Stromal cell of bone marrow (primary cell): ENCODE data around the gene SPDYE16.
A peak's percentile ranks its signal among the peaks of the same experiment; 100 is the strongest.
"Not testable (repeated sequence)": the region's sequence is repeated elsewhere in the genome, so short reads cannot be mapped to it uniquely, and the experiment has no call there.

ENCODE experiments used
- DNase-seq: peaks from one replicate; pipeline ENCODE4 v3.0.0-alpha.2; 2012; ENCODE audit warnings: low read depth

The SPDYE16 gene

DNA sequence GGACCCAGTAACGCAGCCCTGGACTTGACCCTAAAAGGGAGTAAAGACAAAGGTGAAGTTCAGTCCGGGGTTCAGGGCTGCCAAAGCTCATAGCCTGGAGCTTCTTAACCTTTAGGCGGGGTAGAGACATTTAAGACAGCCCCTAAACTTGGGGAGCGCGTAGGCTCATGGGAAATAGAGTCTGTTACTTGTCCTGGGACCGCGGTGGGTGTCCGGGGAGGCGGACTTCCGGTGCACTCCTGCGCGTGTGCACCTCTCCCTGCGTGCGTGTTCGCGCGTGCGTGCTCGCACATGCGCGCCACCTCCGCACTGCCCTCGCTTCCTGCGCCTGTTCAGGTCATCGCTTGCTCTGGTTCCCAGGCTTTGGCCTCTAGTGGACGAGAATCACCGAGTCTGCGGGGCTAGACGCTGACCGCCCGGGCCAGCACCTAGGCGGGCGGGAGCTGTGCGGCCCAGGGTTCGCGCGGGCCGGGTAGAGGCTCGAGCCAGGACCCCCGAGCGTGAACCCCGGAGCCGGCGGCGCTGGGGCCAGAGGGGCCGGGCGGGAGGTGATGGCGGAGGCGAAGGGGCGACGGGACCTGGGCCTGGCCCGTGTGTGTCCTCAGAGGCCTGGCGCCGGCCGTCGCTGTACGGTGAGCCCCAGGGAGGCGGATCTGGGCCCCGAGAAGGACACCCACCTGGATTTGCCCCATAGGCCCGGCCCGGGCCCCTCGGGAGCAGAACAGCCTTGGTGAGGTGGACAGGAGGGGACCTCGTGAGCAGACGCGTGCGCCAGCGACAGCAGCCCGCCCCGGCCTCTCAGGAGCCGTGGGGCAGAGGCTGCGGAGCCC, 6.1 kb upstream of the SPDYE16 start:
- peak; percentile 71 for DNase-seq

DNA sequence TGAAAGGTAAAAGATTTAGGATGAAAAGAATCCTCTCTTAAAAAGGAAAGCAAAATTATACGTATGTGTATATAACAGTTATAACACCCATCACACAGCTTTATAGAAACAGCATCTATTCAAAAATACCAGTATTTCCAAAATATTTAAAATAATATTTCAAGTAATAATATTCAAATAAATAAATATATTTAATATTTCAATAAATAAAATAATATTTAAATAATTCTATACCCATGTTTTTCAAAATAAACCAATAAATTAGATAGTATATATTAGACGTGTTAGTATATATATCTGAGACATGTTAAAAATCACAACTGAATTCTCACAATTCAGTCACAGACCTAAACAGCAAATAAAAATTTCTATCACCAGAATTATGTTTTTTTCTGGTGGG, 11.5 kb downstream of the SPDYE16 start:
- not testable (repeated sequence) for DNase-seq

DNA sequence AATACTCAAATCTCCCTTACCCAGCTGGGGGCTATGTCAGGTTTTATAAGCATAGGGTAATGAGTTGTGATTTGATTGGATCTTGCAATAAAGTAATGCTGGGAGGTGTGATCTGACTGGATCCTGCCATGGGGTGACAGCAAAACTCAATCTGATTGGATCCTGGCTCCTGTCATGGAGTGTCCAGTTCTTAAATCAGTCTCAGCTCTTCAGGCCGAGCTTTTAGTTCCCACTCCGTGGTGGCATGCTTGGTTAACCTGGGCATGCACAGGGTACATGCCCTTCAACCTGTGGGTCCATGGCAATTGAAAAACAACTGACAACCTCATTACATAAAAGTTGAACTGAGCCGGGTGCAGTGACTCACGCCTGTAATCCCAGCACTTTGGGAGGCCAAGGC, 16.9 kb downstream of the SPDYE16 start:
- DNase-seq, result not testable (repeated sequence)

DNA sequence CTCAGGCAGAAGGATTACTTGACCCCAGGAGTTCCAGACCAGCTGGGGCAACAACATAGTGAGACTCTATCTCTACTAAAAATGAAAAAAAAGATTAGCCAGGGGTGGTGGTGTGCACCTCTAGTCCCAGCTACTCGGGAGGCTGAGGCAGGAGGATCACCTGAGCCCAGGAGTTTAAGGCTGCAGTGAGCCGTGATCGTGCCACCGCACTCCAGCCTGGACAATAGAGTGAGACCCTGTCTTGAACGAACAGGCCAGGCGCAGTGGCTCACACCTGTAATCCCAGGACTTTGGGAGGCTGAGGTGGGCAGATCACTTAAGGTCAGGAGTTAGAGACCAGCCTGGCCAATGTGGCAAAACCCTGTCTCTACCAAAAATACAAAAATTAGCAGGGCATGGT, 26.2 kb downstream of the SPDYE16 start:
- not testable (repeated sequence) for DNase-seq

DNA sequence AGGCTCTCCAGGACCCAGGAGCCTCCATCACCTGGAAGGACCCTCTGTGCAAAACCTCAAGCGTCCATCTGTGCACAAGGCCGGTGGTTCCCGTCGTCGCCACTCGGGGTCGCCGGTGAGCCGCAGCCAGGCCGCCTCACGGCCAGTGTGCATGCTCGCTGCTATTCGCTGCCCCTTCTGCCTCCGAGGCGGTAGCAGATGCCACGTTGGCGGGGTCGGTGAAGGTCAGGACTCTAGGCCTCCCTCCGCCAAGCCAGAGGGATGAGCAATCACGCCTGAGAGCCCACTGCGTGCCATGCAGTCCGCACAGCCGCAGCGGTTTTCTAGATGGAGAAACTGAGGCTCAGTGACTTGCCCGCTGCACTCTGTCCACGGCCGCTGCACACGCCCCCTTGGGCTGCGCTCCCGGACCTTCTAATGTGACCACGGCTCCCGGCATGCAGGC, 27.1 kb downstream of the SPDYE16 start:
- DNase-seq, result no peak

DNA sequence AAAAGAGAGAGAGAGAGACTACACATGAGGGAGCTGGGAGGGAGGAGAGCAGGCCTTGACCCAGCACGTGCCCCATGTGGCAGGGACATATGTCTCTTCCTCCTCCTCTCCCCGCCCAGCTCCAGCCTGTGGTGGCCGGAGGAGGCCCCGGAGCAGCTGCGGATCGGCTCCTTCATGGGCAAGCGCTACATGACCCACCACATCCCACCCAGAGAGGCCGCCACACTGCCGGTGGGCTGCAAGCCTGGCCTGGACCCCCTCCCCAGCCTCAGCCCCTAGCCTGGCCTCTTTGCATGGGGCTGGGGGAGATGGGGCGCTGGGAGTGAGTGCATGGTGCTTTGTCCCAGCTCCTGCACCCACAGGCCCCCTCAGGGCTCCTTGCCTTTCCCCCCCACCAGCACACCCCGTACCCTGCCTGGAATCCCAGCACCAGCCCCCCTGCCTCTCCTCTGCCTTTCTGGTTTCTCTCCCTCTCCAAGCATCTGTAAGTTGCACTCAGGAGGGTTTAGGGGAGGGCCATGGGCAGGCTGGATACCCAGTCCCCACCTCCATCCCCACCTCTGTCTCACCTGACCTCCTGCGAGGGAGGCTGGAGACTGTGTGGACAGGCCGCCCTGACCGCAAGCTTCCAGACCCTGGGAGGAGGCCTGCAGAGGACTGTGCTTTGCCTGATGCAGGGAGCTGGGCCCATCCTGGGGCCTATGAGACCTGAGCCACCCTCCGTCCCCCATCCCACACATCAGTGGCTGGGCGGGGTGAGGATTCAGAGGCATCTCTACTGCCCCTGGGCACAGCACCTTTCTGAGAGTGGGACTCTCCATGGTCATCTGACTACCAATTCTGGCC, 27.9 kb downstream of the SPDYE16 start:
- no peak for DNase-seq

DNA sequence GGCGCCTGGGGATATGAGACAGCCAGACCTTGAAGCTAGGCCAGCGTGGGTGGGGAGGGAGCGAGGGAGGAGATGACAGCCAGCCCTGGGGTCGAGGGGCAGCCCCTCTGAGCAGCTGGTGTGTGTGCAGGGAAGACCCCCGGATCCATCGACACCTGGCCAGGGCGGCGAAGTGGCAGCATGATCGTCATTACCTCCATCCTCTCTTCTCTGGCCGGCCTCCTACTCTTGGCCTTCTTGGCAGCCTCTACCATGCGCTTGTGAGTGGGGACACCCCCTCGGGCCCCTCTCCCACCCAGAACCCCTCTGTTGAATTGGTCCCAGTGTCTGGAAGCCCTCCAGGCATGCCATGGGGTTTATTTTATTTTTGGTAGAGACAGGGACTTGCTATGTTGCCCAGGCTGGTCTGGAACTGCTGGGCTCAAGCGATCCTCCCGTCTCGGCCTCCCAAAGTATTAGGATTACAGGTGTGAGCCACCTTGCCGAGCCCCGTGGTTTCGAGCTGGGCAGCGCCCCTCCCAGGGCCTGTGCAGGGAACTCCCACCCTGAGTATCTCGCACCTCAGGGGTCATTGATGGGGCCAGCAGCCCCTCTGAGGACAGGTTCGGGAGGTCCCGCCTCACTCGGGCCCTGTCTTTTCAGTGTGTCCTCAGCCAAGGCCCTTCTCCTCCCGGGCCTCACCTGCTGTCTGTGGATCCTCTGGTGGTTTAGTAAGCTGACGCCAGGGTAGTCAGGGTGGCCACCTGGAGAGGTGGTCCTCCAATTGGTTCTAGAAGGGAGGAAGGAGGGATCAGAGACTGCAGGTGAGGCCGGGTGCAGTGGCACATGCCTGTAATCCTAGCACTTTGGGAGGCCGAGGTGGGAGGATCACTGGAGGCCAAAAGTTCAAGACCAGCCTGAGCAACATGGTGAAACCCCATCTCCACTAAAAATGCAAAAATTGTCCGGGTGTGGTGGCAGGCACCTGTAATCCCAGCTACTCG, 29.0 kb downstream of the SPDYE16 start:
- no peak for DNase-seq

DNA sequence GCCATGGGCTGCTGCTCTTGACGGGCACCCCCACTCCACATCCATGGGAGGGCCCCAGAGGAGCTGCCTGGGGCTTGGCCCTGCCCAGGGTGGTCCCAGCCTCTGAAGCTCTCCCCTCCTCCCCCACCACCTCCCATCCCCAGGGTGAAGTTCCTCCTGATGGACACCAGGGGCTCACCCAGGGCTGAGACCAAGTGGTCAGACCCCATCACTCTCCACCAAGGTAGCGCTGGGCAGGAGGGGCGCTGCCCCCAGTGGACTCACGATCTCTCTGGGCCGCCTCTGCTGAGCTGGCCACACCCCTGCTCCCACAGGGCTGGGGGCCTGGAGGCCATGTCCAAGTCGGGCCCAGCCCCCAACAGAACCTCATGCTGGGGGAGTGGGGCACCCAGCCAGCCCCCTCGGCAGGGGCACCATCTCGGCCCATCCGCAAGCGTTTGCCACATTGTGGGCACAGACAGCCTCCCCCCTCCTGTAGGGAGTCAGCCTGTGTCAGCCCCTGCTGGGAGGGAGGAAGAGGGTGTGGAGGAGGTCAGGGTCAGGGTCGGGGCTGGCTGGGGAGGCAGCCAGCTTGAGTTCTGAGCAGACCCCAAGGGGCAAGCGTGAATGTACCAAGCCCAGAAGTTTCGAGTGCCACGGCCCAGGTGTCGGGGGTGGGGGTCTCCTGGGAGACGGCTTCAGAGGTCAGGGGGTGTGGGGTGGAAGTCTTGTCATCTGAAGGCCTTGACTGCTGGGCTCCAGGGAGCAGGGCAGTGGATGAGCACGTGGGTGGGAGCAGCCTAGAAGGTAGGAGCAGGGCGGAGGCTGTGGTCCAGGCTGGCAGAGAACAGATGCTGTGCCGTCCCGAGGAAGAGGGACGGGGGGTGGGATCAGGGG, 29.9 kb downstream of the SPDYE16 start:
- no peak for DNase-seq

DNA sequence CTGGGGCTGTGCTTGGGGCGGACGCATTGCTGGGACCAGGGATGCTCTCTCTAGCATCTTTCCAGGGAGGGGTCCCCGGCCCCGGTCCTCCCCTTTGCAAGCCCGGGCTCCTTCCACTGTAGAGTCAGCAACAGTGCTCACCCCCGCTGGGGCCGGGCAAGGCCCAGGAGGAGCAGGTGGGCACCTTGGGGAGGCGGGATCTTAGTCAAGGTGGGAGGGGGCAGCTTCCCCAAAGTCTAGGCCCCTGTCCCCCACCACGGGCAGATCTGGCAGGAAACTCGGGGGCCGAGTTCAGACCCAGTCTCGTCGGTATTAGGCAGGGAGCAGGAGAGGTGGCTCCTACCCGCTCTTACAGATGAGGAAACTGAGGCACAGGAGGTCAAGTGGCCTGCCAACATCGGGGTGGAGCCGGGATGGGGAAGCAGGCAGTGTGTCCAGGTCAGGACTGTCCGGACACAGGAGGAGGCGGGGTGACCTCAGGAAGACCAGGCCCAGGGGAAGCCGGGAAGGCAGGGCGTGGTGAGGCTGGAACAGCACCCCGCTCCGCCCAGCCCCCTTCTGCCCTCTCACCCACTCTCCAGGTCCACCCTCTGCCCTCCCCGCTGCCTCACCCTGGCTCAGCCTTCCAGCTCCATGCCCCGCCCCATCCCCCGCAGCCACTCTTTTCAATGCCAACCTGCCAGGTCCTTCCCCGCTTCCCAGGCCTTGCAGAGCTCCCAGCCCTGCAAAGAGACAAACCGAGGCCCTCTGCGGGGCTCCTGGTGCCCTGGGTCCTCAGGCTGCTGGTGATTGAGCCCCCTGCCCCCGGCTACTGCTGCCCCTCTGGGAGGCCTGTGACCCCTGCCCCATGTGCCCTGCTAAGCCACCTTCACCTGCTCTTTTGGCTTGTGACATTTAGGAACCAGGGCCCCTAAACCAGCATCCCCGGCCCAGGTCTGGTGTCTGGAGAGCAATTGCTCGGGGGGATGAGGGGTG, 30.9 kb downstream of the SPDYE16 start:
- DNase-seq, result not testable (repeated sequence)

DNA sequence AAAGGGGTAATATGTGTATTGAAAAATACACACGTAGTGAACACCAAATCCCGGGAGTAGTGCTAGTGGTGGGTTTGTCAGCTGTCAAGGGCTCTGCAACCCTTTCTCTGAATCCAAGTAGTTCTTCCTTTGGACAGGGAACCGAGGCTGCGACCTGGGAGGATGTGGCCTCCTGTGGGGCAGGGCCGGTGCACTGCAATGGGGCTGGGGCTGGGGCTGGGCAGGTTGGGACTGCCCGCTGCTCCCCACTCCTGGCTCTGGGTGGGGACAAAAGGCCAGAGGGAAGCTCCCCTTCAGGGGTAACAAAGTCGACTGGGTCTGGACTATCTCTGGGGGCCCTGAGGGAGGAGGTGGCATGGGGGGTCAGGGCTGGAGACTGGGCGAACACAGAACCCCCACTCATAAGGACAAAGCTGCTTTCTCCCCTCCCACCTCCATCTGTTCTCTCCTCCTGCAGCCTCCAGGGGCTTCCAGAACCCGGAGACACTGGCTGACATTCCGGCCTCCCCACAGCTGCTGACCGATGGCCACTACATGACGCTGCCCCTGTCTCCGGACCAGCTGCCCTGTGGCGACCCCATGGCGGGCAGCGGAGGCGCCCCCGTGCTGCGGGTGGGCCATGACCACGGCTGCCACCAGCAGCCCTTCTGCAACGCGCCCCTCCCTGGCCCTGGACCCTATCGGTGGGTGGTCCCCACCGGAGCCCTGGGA, 31.7 kb downstream of the SPDYE16 start:
- DNase-seq, result not testable (repeated sequence)

DNA sequence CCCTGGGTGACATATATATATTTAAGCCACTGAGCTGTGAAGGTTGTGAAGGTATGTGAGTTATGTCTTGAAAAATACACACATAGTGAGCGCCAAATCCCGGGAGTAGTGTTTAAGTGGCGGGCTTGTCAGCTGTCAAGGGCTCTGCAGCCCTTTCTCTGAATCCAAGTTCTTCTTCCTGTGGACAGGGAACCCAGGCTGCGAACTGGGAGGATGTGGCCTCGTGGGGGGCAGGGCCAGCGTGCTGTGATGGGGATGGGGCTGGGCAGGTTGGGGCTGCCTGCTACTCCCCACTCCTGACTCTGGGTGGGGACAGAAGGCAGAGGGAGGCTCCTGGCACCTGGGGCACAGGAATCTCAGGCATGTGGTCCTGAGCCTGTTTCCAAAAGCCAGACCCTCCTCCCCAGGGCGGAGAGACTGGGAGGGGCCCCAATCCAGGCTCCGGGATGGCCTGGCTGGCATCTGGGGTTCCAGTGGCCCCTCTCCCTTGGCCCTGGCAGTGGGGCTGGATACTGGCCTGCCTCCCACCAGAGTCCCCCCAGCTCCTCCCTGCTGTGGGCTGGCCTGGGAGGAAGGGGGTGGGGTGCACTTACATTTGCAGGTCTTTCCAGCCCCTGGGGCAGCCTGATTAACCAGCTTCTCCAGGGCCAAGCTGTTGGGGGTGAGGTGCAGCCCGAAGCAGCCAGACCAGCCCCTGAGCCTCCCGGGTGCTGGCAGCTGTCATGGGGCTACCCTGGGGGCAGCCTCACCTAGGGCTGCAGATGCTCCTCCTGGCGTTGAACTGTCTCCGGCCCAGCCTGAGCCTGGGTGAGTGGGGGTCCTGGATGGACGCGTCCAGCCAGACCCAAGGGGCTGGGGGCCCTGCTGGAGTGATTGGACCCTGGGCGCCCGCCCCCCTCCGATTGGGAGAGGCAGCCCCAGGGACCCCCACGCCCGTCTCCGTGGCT, 32.9 kb downstream of the SPDYE16 start, which contains the start of gene UPK3B:
TSS of gene UPK3B (plus strand) at position 622 of the 947 bp plus-strand sequence. CDS start at position 723, 101 bp downstream.
- DNase-seq, result no peak

DNA sequence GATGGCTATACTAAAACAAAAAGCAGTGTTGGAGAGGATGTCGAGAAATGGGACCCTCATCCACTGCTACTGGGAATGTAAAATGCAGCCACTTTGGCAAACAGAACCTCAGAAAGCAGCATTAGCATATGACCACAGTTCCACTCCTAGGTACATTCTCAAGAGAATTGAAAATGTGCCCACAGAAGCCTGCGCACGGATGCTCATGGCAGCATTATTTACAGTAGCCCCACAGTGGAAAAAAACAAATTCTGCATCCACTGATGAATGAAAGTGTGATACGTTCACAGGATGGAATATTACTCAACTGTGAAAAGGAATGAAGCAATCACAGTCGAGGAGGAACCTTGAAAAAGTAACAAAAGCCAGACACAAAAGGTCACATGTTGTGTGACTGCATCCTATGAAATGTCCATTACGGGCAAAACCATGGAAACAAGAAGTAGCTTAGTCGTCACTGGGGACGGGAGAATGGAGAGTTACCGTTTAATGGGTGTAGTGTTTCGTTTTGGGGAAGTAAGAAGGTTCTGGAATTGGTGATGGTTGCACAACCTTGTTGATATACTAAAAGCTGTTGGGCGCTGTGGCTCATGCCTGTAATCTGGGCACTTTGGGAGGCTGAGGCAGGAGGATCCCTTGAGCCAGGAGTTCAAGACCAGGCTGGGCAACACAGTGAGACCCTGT, 35.2 kb downstream of the SPDYE16 start:
- DNase-seq, result no peak

DNA sequence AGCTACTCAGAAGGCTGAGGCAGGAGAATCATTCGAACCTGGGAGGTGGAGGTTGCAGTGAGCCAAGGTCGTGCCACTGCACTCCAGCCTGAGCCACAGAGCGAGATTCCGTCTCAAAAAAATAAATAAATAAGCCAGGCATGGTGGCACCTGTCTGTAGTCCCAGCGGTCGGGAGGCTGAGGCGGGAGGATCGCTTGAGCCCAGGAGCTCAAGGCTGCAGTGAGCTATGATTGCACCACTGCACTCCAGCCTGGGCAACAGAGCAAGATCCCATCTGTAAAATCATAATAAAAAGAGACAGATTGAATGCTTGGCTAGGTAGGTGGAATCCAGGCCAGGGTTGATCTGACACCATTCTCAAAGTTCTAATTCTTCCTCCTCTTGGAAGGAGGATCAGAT, 36.5 kb downstream of the SPDYE16 start:
- DNase-seq, result not testable (repeated sequence)

DNA sequence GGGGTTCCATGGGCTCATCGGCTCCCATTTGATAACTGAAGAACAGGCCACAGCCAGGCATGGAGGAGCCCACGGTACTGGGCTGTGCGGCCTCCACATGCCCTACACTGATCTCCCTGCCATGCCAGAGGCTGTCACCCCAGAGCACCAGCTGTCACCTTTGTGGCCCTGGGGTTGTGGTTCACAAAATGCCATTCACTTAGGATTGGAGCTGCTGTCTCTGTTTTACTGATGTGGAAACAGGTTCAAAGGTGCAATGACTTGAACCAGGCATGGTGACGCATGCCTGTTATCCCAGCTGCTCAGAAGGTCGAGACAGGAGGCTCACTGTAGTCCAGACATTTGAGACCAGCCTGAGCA, 37.0 kb downstream of the SPDYE16 start:
- DNase-seq, result no peak

DNA sequence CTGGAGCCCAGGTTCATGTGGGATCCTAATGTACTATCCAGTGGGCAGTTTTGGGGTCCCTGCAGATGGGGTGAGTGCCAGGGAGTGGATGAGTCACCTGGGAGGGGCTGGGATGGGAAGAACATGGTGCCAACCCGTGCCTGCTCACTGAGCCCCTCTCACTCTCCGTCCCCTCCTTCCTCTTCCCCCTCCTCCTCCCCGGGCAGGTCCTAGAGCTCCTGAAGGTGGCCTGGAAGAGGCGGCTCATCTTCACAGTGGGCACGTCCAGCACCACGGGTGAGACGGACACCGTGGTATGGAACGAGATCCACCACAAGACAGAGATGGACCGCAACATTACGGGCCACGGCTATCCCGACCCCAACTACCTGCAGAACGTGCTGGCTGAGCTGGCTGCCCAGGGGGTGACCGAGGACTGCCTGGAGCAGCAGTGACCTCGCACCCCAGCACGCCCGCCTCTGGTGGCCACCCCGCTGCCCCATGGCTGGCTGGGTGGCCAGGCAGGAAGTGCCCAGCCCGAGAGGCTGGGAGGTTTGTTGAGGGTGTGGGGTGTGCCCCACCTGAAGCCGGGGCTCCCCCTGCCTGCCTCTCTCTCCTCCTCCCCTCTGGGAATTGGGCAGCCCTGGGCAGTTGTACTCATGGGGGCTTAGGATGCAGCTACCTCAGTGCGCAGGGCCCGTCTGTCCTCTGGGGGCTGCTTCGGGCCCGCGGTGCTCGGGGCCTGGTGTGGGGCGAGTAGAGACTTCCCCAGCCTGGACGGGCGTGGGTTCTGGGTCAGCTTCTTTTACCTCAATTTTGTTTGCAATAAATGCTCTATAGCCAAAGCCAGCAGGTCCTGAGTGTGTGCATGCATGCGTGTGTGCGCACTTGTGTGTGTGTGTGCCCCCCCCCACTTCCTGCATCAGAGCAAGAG, 37.7 kb downstream of the SPDYE16 start:
- DNase-seq, result no peak
